Endothelial cell of umbilical vein (primary cell): ENCODE results near the gene ACOT11.

Experiments used
- CTCF ChIP-seq, 2 donors: IDR thresholded peaks; 1 replicate in 1 of 2; 2 replicates in 1 of 2; pipeline ENCODE4 v1.5.1; 2011; ENCODE audit warnings: low read length in 2 of 2, mild to moderate bottlenecking in 2 of 2, moderate library complexity in 2 of 2, control low read depth in 1 of 2, inconsistent platforms in 1 of 2, low read depth in 1 of 2; ENCODE audit not compliant: insufficient read depth in 1 of 2; ENCODE audit errors: extremely low read depth in 1 of 2
- EZH2 ChIP-seq: IDR thresholded peaks from 2 replicates; pipeline ENCODE4 v1.6.1; 2012; ENCODE audit warnings: borderline replicate concordance, low read depth, mild to moderate bottlenecking, moderate library complexity, low read length, inconsistent platforms; ENCODE audit not compliant: severe bottlenecking
- JUN ChIP-seq: IDR thresholded peaks from 2 replicates; pipeline ENCODE4 v1.6.1; 2011; ENCODE audit warnings: borderline replicate concordance, low read depth; ENCODE audit not compliant: insufficient read length, insufficient read depth
- MAX ChIP-seq: IDR thresholded peaks from 2 replicates; pipeline ENCODE4 v1.6.1; 2011; ENCODE audit not compliant: insufficient read depth, insufficient read length
- MYC ChIP-seq: IDR thresholded peaks from one replicate; pipeline ENCODE4 v1.6.1; 2011; ENCODE audit warnings: mild to moderate bottlenecking, low read depth, low read length
- POLR2A ChIP-seq: IDR thresholded peaks from 2 replicates; pipeline ENCODE4 v1.6.1; 2012; ENCODE audit warnings: low read depth, mild to moderate bottlenecking, control low read depth, low read length
- POLR2AphosphoS5 ChIP-seq: IDR thresholded peaks from 2 replicates; pipeline ENCODE4 v1.6.1; 2012; ENCODE audit warnings: low read depth, mild to moderate bottlenecking, control low read depth, low read length, moderate library complexity; ENCODE audit not compliant: insufficient read depth

- TF ChIP-seq CTCF (IDR thresholded peaks at IDR 0.05; ENCODE audit: extremely low read depth in 1 of 2, insufficient read depth in 1 of 2, low read depth in 1 of 2, low read length in 2 of 2) (no peak), EZH2 (no peak), POLR2AphosphoS5 (no peak), POLR2A (no peak), JUN (no peak), MYC (no peak), MAX (no peak)
These were observed 11.8 kb downstream of the ACOT11 start for GRCh38 chr1:54559771-54560231.
